GM19238 (cell line): Measurements from ENCODE around the gene POLQ.
A peak's percentile ranks its signal among the peaks of the same experiment; 100 is the strongest.
"Not testable (repeated sequence)": the region's sequence is repeated elsewhere in the genome, so short reads cannot be mapped to it uniquely, and the experiment has no call there.

Experiments
- DNase-seq: peaks from one replicate; pipeline ENCODE4 v3.0.0; 2011; ENCODE audit warnings: low spot score; ENCODE audit not compliant: insufficient read length

The POLQ gene

DNA sequence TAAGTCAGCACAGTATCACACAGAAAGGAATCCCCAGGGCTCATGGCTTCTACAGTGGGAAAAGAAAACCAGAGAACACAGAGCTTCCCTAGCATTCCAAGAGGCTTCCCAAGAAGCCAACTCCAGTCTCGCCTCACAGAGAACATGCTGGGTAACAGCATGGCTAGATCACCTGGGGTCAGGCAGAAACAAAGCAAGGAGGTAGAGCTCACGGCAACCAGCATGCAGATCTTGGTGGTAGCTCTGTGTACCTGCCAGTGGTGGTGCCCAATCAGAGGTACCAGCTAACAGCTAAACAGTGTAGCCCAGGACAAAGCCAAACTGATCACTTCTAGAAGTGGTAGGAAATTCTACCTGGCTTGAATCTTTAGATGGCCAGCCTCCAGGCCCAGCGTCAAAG is 31.3 kb downstream of the POLQ start:
- no peak for DNase-seq

DNA sequence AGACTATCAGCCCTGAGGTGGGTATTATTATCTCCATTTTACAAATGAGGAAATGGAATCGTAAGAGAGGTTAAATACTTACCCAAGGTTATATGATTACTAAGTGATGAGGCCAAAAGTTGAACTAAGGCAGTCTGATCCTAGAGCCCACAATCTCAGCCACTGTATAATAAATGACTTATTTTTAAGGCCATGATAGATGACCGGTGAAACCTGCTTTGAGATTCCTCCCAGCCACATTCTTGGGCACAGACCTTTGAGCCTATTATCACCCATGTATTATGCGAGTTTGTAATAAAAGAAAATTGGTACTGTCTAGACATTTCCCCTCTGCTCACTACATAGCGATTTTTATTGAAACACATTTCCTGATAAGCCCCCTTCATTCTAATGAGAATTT is 37.4 kb downstream of the POLQ start:
- DNase-seq, result no peak

- no peak for DNase-seq
Measured at GRCh38 chr3:121505256-121505655, 40.5 kb downstream of the POLQ start.

GRCh38 chr3:121504618-121505017 is 41.2 kb downstream of the POLQ start:
- DNase-seq, result no peak

GRCh38 chr3:121496786-121497185 is 49.0 kb downstream of the POLQ start:
- no peak for DNase-seq

DNA sequence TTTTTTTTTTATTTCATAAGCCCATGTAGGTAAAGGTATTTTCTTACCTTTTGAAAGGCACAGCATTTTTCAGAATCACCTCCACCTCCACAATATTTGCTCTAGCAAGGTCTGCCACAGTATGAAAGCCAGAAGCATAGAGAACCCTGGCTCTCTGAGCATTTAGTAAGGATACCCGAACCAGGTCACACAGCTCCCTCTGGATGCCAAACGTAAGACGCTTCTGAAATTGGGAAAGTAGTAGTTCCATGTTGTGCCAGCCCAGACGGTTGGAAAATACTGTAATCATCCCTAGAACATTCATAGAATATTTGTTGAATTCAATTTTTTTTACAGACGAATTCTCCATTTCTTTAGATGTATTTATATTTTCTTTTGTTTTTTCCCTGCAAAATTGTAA is 52.4 kb downstream of the POLQ start:
- no peak for DNase-seq

- DNase-seq, result no peak
Measured at GRCh38 chr3:121491683-121492320, 54.0 kb downstream of the POLQ start.

GRCh38 chr3:121490161-121490560 is 55.6 kb downstream of the POLQ start:
- DNase-seq, result no peak

DNA sequence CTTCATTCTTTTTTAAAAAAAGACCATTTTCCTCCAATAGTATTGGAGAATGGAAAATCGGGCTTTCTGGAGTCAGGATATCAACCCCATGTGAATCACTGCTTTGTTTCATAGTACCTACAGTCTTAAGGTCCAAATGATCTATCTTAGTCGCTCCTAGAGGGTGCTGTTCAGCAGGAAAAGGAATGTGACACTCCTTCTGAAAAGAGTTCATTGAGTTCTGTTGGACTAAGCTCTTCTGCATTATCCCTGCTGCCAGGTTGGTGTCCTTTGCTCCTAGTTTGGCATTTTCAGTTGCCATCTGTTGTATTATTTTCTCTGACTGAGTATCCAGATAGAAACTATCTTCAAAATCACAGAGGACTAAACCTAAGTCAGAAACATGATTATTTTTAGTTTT is 57.2 kb downstream of the POLQ start:
- DNase-seq, result no peak

GRCh38 chr3:121483290-121483689 is 62.5 kb downstream of the POLQ start:
- no peak for DNase-seq

GRCh38 chr3:121482660-121483059 is 63.1 kb downstream of the POLQ start:
- no peak for DNase-seq

DNA sequence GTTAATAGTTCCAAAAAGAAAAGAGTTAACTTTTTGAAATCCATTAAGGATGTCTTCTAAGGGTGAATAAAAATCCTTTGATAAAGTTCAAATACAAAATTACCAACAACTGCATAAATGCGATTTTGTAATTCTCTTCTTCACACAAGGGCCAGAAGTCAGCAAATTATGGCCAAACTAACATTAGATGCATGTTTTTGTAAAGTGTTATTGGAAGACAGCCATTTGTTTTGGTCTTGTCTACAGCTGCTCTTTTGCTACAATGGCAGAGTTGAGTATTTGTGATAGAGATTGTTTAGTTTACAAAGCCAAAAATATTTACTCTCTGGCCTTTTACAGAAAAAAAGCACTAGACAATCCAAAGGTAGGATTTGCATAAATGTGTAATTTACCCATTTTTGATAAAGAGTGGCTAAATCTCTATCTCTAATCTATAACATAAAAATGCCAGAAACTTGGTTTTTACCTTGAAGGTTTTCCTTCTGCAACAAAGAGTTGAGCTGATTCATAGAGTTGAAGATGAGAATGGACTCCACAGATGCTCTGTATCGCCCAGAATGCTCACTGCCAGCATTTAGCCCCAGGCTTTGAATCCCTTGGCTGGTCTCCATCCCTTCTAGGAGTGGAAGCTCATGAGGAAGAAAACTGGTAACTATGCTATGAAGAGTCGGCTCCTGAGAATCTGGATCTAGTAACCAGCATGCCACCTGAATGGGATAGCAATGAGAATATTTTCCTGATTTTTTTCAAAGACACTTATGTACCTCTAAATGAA is 64.5 kb downstream of the POLQ start:
- DNase-seq, result no peak

DNA sequence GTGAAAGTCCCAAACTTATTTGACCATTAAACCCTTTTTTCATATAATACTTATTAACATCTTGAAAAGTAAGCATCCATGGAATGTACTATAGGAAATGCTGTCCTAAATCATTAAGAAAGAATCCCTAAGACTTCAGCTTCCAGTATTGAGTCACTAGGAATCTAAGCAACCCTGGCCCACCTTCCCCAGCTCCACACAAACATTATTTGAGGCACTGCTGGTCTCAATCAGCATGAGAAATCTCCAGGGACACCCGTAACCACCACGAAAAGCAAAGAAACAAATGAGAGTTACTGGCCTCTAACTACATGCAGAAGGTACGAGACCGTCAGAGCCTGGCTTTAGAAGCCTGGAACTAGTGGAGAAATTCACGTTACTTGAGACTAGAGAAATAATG is 68.2 kb downstream of the POLQ start:
- DNase-seq, result no peak

GRCh38 chr3:121473001-121473400 is 72.8 kb downstream of the POLQ start:
- DNase-seq, result no peak

- DNase-seq, result no peak
Measured at GRCh38 chr3:121467085-121467484, 78.7 kb downstream of the POLQ start.

DNA sequence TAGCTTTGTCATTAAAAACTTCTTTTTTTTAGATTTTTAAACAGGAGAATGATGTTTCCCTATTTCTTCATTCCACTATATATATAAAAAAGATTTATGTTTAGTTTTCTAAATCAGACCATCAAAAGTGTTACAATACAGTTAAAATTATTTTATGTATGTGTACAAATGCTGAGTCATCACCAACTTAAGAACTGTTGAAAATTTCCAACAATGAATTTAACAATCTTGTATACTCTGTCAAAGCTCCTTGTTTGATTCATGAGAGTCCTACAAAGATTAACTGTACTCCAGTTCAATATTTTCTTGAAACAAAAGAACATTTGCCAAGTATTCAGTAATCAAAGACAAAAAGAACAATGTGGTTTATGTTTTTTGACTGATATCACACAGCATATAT is 82.0 kb downstream of the POLQ start:
- DNase-seq, result no peak

DNA sequence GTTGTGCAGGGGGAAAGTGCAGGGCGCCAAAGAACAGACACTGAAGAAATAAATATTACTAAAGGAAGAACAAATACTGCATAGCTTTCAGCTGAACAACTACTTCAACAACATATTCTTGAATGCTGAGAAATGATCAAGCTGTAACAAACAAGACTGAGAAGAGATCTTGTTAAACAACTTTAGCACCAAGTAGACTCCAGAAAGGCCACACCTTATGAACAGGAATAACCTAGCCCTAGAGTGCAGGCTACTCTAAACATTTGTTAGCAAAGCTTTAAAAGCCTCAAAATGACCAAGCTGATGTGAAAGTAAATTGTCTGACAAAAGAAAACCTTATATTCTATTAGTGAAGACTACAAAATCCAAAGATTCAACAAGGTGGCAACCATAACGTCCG is 83.2 kb downstream of the POLQ start:
- DNase-seq, result no peak

DNA sequence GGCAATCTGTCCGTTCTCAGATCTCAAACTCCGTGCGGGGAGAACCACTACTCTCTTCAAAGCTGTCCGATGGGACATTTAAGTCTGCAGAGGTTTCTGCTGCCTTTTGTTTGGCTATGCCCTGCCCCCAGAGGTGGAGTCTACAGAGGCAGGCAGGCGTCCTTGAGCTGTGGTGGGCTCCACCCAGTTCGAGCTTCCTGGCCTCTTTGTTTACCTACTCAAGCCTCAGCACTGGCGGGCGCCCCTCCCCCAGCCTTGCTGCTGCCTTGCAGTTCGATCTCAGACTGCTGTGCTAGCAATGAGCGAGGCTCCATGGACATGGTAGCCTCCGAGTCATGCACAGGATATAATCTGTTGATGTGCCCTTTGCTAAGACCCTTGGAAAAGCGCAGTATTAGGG is 94.0 kb downstream of the POLQ start:
- not testable (repeated sequence) for DNase-seq

DNA sequence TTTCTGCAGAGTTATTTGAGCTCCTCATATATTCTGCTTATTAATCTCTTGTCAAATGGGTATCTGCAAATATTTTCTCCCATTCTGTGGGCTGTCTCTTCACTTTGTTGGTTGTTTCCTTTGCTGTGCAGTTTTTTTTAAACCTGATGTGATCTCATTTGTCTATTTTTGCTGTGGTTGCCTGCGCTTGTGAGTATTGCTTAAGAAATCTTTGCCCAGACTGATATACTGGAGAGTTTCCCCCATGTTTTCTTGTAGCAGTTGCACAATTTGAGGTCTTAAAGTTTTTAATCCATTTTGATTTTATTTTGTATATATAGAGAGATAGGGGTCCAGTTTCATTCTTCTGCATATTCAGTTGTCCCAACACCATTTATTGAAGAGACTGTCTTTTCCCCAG is 102.3 kb downstream of the POLQ start:
- DNase-seq, result no peak

DNA sequence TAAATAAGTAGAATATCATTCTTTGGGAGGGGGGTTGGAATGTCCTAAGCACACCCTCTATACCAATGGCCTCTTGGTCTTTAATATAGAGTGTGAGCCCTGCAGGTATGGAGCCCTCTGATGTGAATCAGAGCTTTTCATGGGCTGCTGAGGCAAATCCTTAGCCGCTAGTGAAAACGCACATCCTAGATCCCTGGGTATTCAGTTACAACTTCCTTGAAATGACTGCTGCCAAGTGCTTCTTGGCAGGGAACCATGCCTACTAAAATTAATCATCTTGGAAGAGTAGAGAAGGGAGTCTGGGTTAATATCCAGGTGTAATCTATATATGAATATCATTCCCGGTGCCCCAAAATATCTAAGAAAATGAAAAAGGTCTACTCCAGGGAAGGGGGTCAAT is 109.1 kb downstream of the POLQ start:
- DNase-seq, result no peak

DNA sequence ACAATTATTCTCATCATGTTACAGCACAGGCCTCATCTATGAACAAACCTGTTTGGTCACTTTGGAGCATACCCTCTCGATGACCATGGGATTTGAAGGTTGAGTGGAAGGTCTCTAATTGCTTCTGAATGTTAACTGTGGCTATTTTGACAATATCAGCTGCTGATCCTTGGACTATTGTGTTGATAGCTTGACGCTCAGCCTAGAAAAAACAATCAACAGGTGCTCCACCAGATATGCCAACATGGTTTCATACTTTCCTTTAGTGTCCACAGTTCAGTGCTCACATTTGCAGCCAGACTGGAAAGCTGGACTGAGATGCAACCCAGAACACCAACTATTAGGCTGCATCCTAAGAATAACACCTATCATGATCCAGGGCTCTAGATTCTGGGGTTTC is 109.7 kb downstream of the POLQ start:
- no peak for DNase-seq

GRCh38 chr3:121431726-121432517 is 113.9 kb downstream of the POLQ start:
- DNase-seq, result peak; percentile 48
